Panc1 (cell line): ENCODE results near the gene SNX18.
"Not testable (repeated sequence)": the region's sequence is repeated elsewhere in the genome, so short reads cannot be mapped to it uniquely, and the experiment has no call there.

Experiments used
- CTCF ChIP-seq: fragments of 450-650 bp; IDR thresholded peaks from 2 replicates; pipeline ENCODE4 v1.5.1; 2017; ENCODE audit warnings: mild to moderate bottlenecking
- REST ChIP-seq, 2 experiments: IDR thresholded peaks; 2 replicates each; pipeline ENCODE4 v1.6.1; 2011 to 2012; ENCODE audit warnings: low read depth in 2 of 2, control low read depth in 1 of 2, low read length in 1 of 2, mild to moderate bottlenecking in 1 of 2, moderate library complexity in 1 of 2; ENCODE audit not compliant: insufficient read depth in 1 of 2
- TCF7L2 ChIP-seq: IDR thresholded peaks from 2 replicates; pipeline ENCODE4 v1.6.1; 2011; ENCODE audit warnings: mild to moderate bottlenecking, low read depth, low read length, inconsistent platforms

- TF ChIP-seq REST (IDR thresholded peaks at IDR 0.05; ENCODE audit: insufficient read depth in 1 of 2, low read depth in 2 of 2, low read length in 1 of 2); CTCF; TCF7L2: not testable (repeated sequence)
Observed at GRCh38 chr5:54536375-54536774, 18.8 kb downstream of the SNX18 start.
